GM23338 (cell line): ENCODE measurements around the gene GTPBP1. TPM values are rescaled to one million over a fixed set of nuclear protein-coding genes. Genes with fewer than 3 reads are reported as not detected.

Experiments
- ATAC-seq: fragments of 200-7000 bp; cut with Tn5 transposase; 3 replicates; pipeline ENCODE4 v1.9.1; 2020
- DNase-seq: peaks from one replicate; pipeline ENCODE4 v3.0.0-alpha.2; 2015; ENCODE audit warnings: low spot score
- H2AFZ ChIP-seq: fragments of 200-600 bp; sonication (generic); 2 replicates; pipeline ENCODE4 v1.8.0; 2016; ENCODE audit warnings: antibody characterized with exemption, mild to moderate bottlenecking, moderate library complexity
- H3F3A ChIP-seq: fragments of 200-600 bp; sonication (generic); replicated peaks from 2 replicates; pipeline ENCODE4 v1.8.0; 2017; ENCODE audit warnings: antibody characterized with exemption, mixed run types, low read depth
- H3K27ac ChIP-seq: fragments of 200-600 bp; sonication (generic); 2 replicates; pipeline ENCODE4 v1.6.1; 2016; ENCODE audit warnings: low read depth
- H3K27me3 ChIP-seq: fragments of 200-600 bp; sonication (generic); 2 replicates; pipeline ENCODE4 v1.8.0; 2016; ENCODE audit warnings: mild to moderate bottlenecking, mixed run types, moderate library complexity; ENCODE audit not compliant: insufficient read depth
- H3K36me3 ChIP-seq: fragments of 200-600 bp; sonication (generic); 2 replicates; pipeline ENCODE4 v1.8.0; 2016; ENCODE audit warnings: mild to moderate bottlenecking; ENCODE audit not compliant: insufficient read depth
- H3K4me1 ChIP-seq: fragments of 200-600 bp; sonication (generic); 2 replicates; pipeline ENCODE4 v1.8.0; 2016; ENCODE audit warnings: mild to moderate bottlenecking, moderate library complexity; ENCODE audit not compliant: insufficient read depth
- H3K4me2 ChIP-seq: fragments of 200-600 bp; sonication (generic); 2 replicates; pipeline ENCODE4 v1.7.1; 2017; ENCODE audit warnings: mixed run types
- H3K4me3 ChIP-seq: fragments of 200-600 bp; sonication (generic); 2 replicates; pipeline ENCODE4 v1.6.1; 2016; ENCODE audit warnings: mixed run types
- H3K79me2 ChIP-seq: fragments of 200-600 bp; sonication (generic); replicated peaks from 2 replicates; pipeline ENCODE4 v1.8.0; 2017; ENCODE audit warnings: mild to moderate bottlenecking; ENCODE audit not compliant: insufficient read depth
- H3K9me2 ChIP-seq: fragments of 200-600 bp; sonication (generic); 2 replicates; pipeline ENCODE4 v1.8.0; 2017; ENCODE audit not compliant: insufficient read depth
- H4K20me1 ChIP-seq: fragments of 200-600 bp; sonication (generic); replicated peaks from 2 replicates; pipeline ENCODE4 v1.8.0; 2017; ENCODE audit warnings: mild to moderate bottlenecking; ENCODE audit not compliant: insufficient read depth
- H3K27ac Mint-ChIP-seq: 2 replicates; pipeline ENCODE4 v1.8.0; 2020; ENCODE audit warnings: inconsistent platforms, mild to moderate bottlenecking, moderate library complexity, mixed read lengths
- H3K27me3 Mint-ChIP-seq: 3 replicates; pipeline ENCODE4 v1.8.0; 2022; ENCODE audit warnings: low read depth, mild to moderate bottlenecking, moderate library complexity, mixed read lengths, inconsistent platforms; ENCODE audit not compliant: insufficient read depth, poor library complexity
- H3K36me3 Mint-ChIP-seq: 3 replicates; pipeline ENCODE4 v1.8.0; 2021; ENCODE audit warnings: low read depth, mild to moderate bottlenecking, inconsistent platforms, moderate library complexity, mixed read lengths
- H3K4me1 Mint-ChIP-seq: 3 replicates; pipeline ENCODE4 v1.8.0; 2020; ENCODE audit warnings: mild to moderate bottlenecking, inconsistent platforms, mixed read lengths
- H3K4me3 Mint-ChIP-seq: 3 replicates; pipeline ENCODE4 v1.8.0; 2021; ENCODE audit warnings: moderate library complexity, mild to moderate bottlenecking, inconsistent platforms, mixed read lengths
- H3K9me3 Mint-ChIP-seq: 3 replicates; pipeline ENCODE4 v1.8.0; 2020; ENCODE audit warnings: moderate library complexity, mild to moderate bottlenecking, inconsistent platforms, mixed read lengths
- REST ChIP-seq: IDR thresholded peaks from one replicate; pipeline ENCODE4 v1.6.1; 2018; ENCODE audit warnings: antibody characterized with exemption; ENCODE audit not compliant: unreplicated experiment
- ZNF462 ChIP-seq: fragments of 250-450 bp; sonication (Bioruptor Pico); IDR thresholded peaks from 2 replicates; pipeline ENCODE4 v1.5.0; 2020; ENCODE audit warnings: mild to moderate bottlenecking, moderate library complexity
- polyA plus RNA-seq: library from polyadenylated mRNA; unstranded; fragments of >200 nt; fragmentation: Nextera tagmentation; extraction: Ambion mirVana; gene quantifications from 2 replicates; pipeline ENCODE4 v1.2.1, GENCODE V29; 2016
- total RNA-seq: library from RNA; depleted of rRNA; stranded (reverse); fragments of >200 nt; shearing (Covaris generic); gene quantifications from 2 replicates; pipeline ENCODE4 v1.2.3, GENCODE V29; 2014

Gene GTPBP1
- total and polyA plus RNA-seq, 2 experiments from 2014 or later = 27.2 to 88.4 TPM

GRCh38 chr22:38712486-38713207 is 6.9 kb downstream of the GTPBP1 start:
- no peaks in the 10 kb centered on the region for H3K9me3 Mint-ChIP-seq
- no peaks in the 10 kb centered on the region for H3K9me2 ChIP-seq
- peaks cover 81% of the 10 kb centered on the region for H3K79me2 ChIP-seq
- peaks cover 29% of the 10 kb centered on the region for H3K36me3 Mint-ChIP-seq
- H3K4me3 ChIP-seq = no peak overlapping the region; the same call in 1 of the 2 replicates
- no peak overlapping the region for H2AFZ ChIP-seq
- peak; percentile 43 for DNase-seq
- H4K20me1 ChIP-seq = peaks cover 58% of the 10 kb centered on the region
- peak overlapping the region; percentile 27; the same call in 1 of the 3 replicates for H3K4me3 Mint-ChIP-seq
- peak overlapping the region; percentile 79 for H3K27ac ChIP-seq
- peaks cover 63% of the 10 kb centered on the region for H3K4me1 Mint-ChIP-seq
- TF ChIP-seq REST = no peak
- no peak for TF ChIP-seq ZNF462
- H3K4me1 ChIP-seq = peaks cover 47% of the 10 kb centered on the region
- H3K36me3 ChIP-seq = peaks cover 22% of the 10 kb centered on the region; the same call in 1 of the 2 replicates
- peaks cover 7% of the 10 kb centered on the region for H3K27me3 Mint-ChIP-seq
- peak overlapping the region; percentile 83 for H3K27ac Mint-ChIP-seq
- no peaks in the 10 kb centered on the region for H3K27me3 ChIP-seq
- ATAC-seq = peak; percentile 53
- H3K4me2 ChIP-seq = peak overlapping the region; percentile 63; the same call in 1 of the 2 replicates
- H3F3A ChIP-seq = 0 out of 2 replicates have a peak, but pooled peaks cover 4% of the 10 kb centered on the region
